K562 (cell line): ENCODE results near the gene CEP43. TPM values are rescaled to one million over a fixed set of nuclear protein-coding genes. Genes with fewer than 3 reads are reported as not detected.

Experiments used
- CCAR2 ChIP-seq: fragments of 200-400 bp; formaldehyde crosslinking; IDR thresholded peaks from 2 replicates; pipeline ENCODE4 v1.6.1; 2017; ENCODE audit warnings: mild to moderate bottlenecking, low read depth, low read length
- ESRRB ChIP-seq: fragments of 250-450 bp; sonication (Bioruptor Pico); IDR thresholded peaks from 2 replicates; pipeline ENCODE4 v1.5.0; 2020; ENCODE audit warnings: mild to moderate bottlenecking, moderate library complexity, borderline replicate concordance
- FOXK2 ChIP-seq, 2 experiments: fragments of 450-650 bp; IDR thresholded peaks in 1 of 2; conservative IDR thresholded peaks in 1 of 2; 2 replicates each; pipeline ENCODE4 v1.6.1; 2016; ENCODE audit warnings: low read depth in 2 of 2, mild to moderate bottlenecking in 1 of 2
- HDAC1 ChIP-seq, 2 experiments: fragments of 450-650 bp; IDR thresholded peaks; 2 replicates each; pipeline ENCODE4 v1.6.1; 2016 to 2017; ENCODE audit warnings: inconsistent platforms in 1 of 2, mild to moderate bottlenecking in 1 of 2, moderate library complexity in 1 of 2
- HDAC2 ChIP-seq: fragments of 450-650 bp; IDR thresholded peaks from 2 replicates; pipeline ENCODE4 v1.6.1; 2016; ENCODE audit warnings: mild to moderate bottlenecking
- HOXB6 ChIP-seq: fragments of 250-450 bp; sonication (Bioruptor Pico); IDR thresholded peaks from 2 replicates; pipeline ENCODE4 v1.5.1; 2022; ENCODE audit warnings: mild to moderate bottlenecking, borderline replicate concordance
- MECOM ChIP-seq: fragments of 250-450 bp; sonication (Bioruptor Pico); IDR thresholded peaks from 2 replicates; pipeline ENCODE4 v1.8.0; 2022; ENCODE audit warnings: inconsistent platforms
- MEF2A ChIP-seq: IDR thresholded peaks from 2 replicates; pipeline ENCODE4 v1.6.1; 2011; ENCODE audit warnings: low read depth, mild to moderate bottlenecking, low read length, moderate library complexity; ENCODE audit not compliant: control insufficient read depth
- NFATC3 ChIP-seq: fragments of 450-650 bp; IDR thresholded peaks from 2 replicates; pipeline ENCODE4 v1.6.1; 2017; ENCODE audit warnings: mild to moderate bottlenecking
- TAF9B ChIP-seq: fragments of 450-650 bp; IDR thresholded peaks from 2 replicates; pipeline ENCODE4 v1.6.1; 2018; ENCODE audit warnings: mild to moderate bottlenecking; ENCODE audit not compliant: partially characterized antibody
- UBTF ChIP-seq, 2 experiments: IDR thresholded peaks; 2 replicates each; pipeline ENCODE4 v1.6.1; 2012; ENCODE audit warnings: improper control_type of control experiment in 2 of 2, low read depth in 2 of 2, low read length in 2 of 2, borderline replicate concordance in 1 of 2
- VEZF1 ChIP-seq: fragments of 200-800 bp; sonication (Bioruptor generic); IDR thresholded peaks from 2 replicates; pipeline ENCODE4 v1.6.1; 2017; ENCODE audit warnings: missing genetic modification characterization, missing compliant biosample characterization
- ZC3H11A ChIP-seq: IDR thresholded peaks from 2 replicates; pipeline ENCODE4 v1.6.1; 2012; ENCODE audit warnings: low read depth, low read length, improper control_type of control experiment
- ZFX ChIP-seq: sonication (generic); formaldehyde crosslinking; IDR thresholded peaks from 2 replicates; pipeline ENCODE4 v1.8.0; 2022; ENCODE audit warnings: mild to moderate bottlenecking, missing genetic modification reagents, moderate library complexity
- ZNF263 ChIP-seq: sonication (generic); formaldehyde crosslinking; IDR thresholded peaks from 2 replicates; pipeline ENCODE4 v1.8.0; 2022; ENCODE audit warnings: mild to moderate bottlenecking, missing genetic modification reagents, borderline replicate concordance
- ZNF398 ChIP-seq: fragments of 250-450 bp; sonication (Bioruptor Pico); IDR thresholded peaks from 2 replicates; pipeline ENCODE4 v1.8.0; 2021; ENCODE audit warnings: moderate library complexity, mild to moderate bottlenecking, inconsistent platforms
- ZNF551 ChIP-seq: fragments of 250-450 bp; sonication (Bioruptor Pico); IDR thresholded peaks from 2 replicates; pipeline ENCODE4 v1.5.0; 2021; ENCODE audit warnings: mild to moderate bottlenecking, moderate library complexity
- ZNF592 ChIP-seq: fragments of 450-650 bp; IDR thresholded peaks from 2 replicates; pipeline ENCODE4 v1.6.1; 2017; ENCODE audit warnings: antibody characterized with exemption, mild to moderate bottlenecking
- polyA plus RNA-seq, 8 experiments: library from polyadenylated mRNA; depleted of rRNA in 4 of 8; stranded (reverse) in 5 of 8; unstranded in 3 of 8; fragments of >200 nt; fragmentation: Nextera tagmentation in 2 of 8; fragmentation: Illumina TruSeq in 1 of 8; extraction: Ambion mirVana in 2 of 8; extraction: Trizol in 1 of 8; gene quantifications; 2 replicates each; pipeline versions ENCODE4 v1.2.1 to v1.2.3, GENCODE V29; 2011 to 2014; ENCODE audit warnings: inconsistent platforms in 1 of 8, missing spikeins in 1 of 8
- total RNA-seq, 7 experiments: library from RNA; depleted of rRNA in 6 of 7; stranded (reverse); fragments of >200 nt in 6 of 7; fragmentation: Illumina TruSeq in 2 of 7; extraction: Trizol in 2 of 7; gene quantifications; 2 replicates each; pipeline versions ENCODE4 v1.2.1 to v1.2.3, GENCODE V29; 2011 to 2021; ENCODE audit warnings: low replicate concordance in 1 of 7

Gene CEP43
- total and polyA plus RNA-seq, 9 of the 15 experiments (the other 6 are each of a cell fraction or from before 2014, with no cell fraction given) = 15.2 to 55.7 (median 47.4) TPM

GRCh38 chr6:166999145-166999883 is at the start of gene CEP43 (continued):
- no peak for TF ChIP-seq ZC3H11A
- no peak for TF ChIP-seq HOXB6
- no peak for TF ChIP-seq ZNF551 (CRISPR knock-in tag)
- no peak for TF ChIP-seq TAF9B
- no peak for TF ChIP-seq NFATC3
- TF ChIP-seq MECOM (CRISPR knock-in tag) = no peak
- TF ChIP-seq UBTF (IDR thresholded peaks at IDR 0.05; ENCODE audit: borderline replicate concordance in 1 of 2, low read depth in 2 of 2, low read length in 2 of 2) = peak in 1 of 2 experiments; percentile 48; a peak in 2 of 4 replicates
- TF ChIP-seq ZNF398 = no peak
- TF ChIP-seq HDAC1 (IDR thresholded peaks at IDR 0.05) = peak in 1 of 2 experiments; percentile 89; a peak in 2 of 4 replicates
- no peak for TF ChIP-seq ESRRB (CRISPR knock-in tag)
- no peak for TF ChIP-seq FOXK2 (conservative IDR thresholded peaks at IDR 0.05 in 1 of 2, IDR thresholded peaks at IDR 0.05 in 1 of 2; ENCODE audit: low read depth in 2 of 2)
- TF ChIP-seq CCAR2 = no peak
- peak; percentile 75 for TF ChIP-seq ZFX (CRISPR knock-in tag)
- TF ChIP-seq ZNF263 (CRISPR knock-in tag) = no peak; the same call in 1 of the 2 replicates
- peak; percentile 89 for TF ChIP-seq VEZF1
- TF ChIP-seq MEF2A = no peak
- no peak for TF ChIP-seq ZNF592
- TF ChIP-seq HDAC2 = peak; percentile 37; the same call in 1 of the 2 replicates
